ENCODE results near the gene SCARF2. TPM values are rescaled to one million over a fixed set of nuclear protein-coding genes. Genes with fewer than 3 reads are reported as not detected.

SCARF2 gene
- polyA plus RNA-seq, 1 donor from 2014 or later: 0.16 TPM

GRCh38 chr22:20430101-20430719 is 7.4 kb downstream of the SCARF2 start:
- Mint-ChIP-seq H3K27me3 (peaks cover 37% of the 10 kb centered on the region), H3K27ac (no peak overlapping the region)

GRCh38 chr22:20429254-20430100 is 8.1 kb downstream of the SCARF2 start:
- H3K4me1 Mint-ChIP-seq: peaks cover 7 to 9% (median 9%) of the 10 kb centered on the region in 3 donors
- peaks cover 2% of the 10 kb centered on the region for H3K36me3 Mint-ChIP-seq
- no peaks in the 10 kb centered on the region for H3K9me3 Mint-ChIP-seq
- peak overlapping the region; percentile 81 to 94 (median 88) for H3K4me3 Mint-ChIP-seq
- peaks cover 36% of the 10 kb centered on the region for H3K27me3 Mint-ChIP-seq
- H3K27ac Mint-ChIP-seq: peak overlapping the region in 2 of 3 donors; percentile 59 to 80

More at GRCh38 chr22:20430101-20430719, 7.4 kb downstream of the SCARF2 start:
- Mint-ChIP-seq H3K4me3 (peak overlapping the region; percentile 81 to 94 (median 85)), H3K9me3 (no peaks in the 10 kb centered on the region), H3K4me1 (peaks cover 9 to 10% (median 9%) of the 10 kb centered on the region in 3 donors), H3K36me3 (peaks cover 2% of the 10 kb centered on the region)

GRCh38 chr22:20428496-20429253 is 8.9 kb downstream of the SCARF2 start:
- peaks cover 2% of the 10 kb centered on the region for H3K36me3 Mint-ChIP-seq
- H3K4me1 Mint-ChIP-seq: peaks cover 5 to 9% (median 7%) of the 10 kb centered on the region in 3 donors
- no peaks in the 10 kb centered on the region for H3K9me3 Mint-ChIP-seq
- H3K27me3 Mint-ChIP-seq: peaks cover 32% of the 10 kb centered on the region
- H3K4me3 Mint-ChIP-seq: peak overlapping the region; percentile 81 to 94 (median 88)
- peak overlapping the region in 2 of 3 donors; percentile 59 to 80 for H3K27ac Mint-ChIP-seq

GRCh38 chr22:20427945-20428417 is 9.6 kb downstream of the SCARF2 start:
- H3K27ac Mint-ChIP-seq: no peak overlapping the region
- peaks cover 2% of the 10 kb centered on the region for H3K36me3 Mint-ChIP-seq
- peaks cover 5 to 9% (median 7%) of the 10 kb centered on the region in 3 donors for H3K4me1 Mint-ChIP-seq
- H3K9me3 Mint-ChIP-seq: no peaks in the 10 kb centered on the region
- peak overlapping the region in 1 of 4 donors; percentile 29 for H3K4me3 Mint-ChIP-seq
- H3K27me3 Mint-ChIP-seq: peaks cover 32% of the 10 kb centered on the region

GRCh38 chr22:20427104-20427944 is 10.3 kb downstream of the SCARF2 start:
- peak overlapping the region in 2 of 4 donors; percentile 29 to 52 for H3K4me3 Mint-ChIP-seq
- no peaks in the 10 kb centered on the region for H3K9me3 Mint-ChIP-seq
- peaks cover 5 to 9% (median 5%) of the 10 kb centered on the region in 3 donors for H3K4me1 Mint-ChIP-seq
- H3K27ac Mint-ChIP-seq: peak overlapping the region in 1 of 3 donors; percentile 62
- peaks cover 2% of the 10 kb centered on the region for H3K36me3 Mint-ChIP-seq
- H3K27me3 Mint-ChIP-seq: peaks cover 26% of the 10 kb centered on the region

- peaks cover 5 to 9% (median 5%) of the 10 kb centered on the region in 3 donors for H3K4me1 Mint-ChIP-seq
- peaks cover 2% of the 10 kb centered on the region for H3K36me3 Mint-ChIP-seq
- peaks cover 23% of the 10 kb centered on the region for H3K27me3 Mint-ChIP-seq
- H3K4me3 Mint-ChIP-seq: peak overlapping the region in 1 of 4 donors; percentile 74
- peak overlapping the region in 1 of 3 donors; percentile 62 for H3K27ac Mint-ChIP-seq
- H3K9me3 Mint-ChIP-seq: no peaks in the 10 kb centered on the region
These were observed 11.4 kb downstream of the SCARF2 start for GRCh38 chr22:20426259-20426615.

- H3K4me3 Mint-ChIP-seq: no peak overlapping the region
- no peak overlapping the region for H3K27ac Mint-ChIP-seq
- peaks cover 23% of the 10 kb centered on the region for H3K27me3 Mint-ChIP-seq
- no peaks in the 10 kb centered on the region for H3K9me3 Mint-ChIP-seq
- peaks cover 2% of the 10 kb centered on the region for H3K36me3 Mint-ChIP-seq
- H3K4me1 Mint-ChIP-seq: peaks cover 5 to 9% (median 5%) of the 10 kb centered on the region in 3 donors
These were observed 11.9 kb downstream of the SCARF2 start for GRCh38 chr22:20425566-20426258.

- Mint-ChIP-seq H3K27me3 (peaks cover 19% of the 10 kb centered on the region), H3K36me3 (peaks cover 2% of the 10 kb centered on the region), H3K9me3 (no peaks in the 10 kb centered on the region), H3K4me3 (peak overlapping the region in 2 of 4 donors; percentile 70 to 77), H3K27ac (no peak overlapping the region), H3K4me1 (peaks cover 5 to 6% (median 5%) of the 10 kb centered on the region in 3 donors)
These were observed 12.6 kb downstream of the SCARF2 start for GRCh38 chr22:20424932-20425565.

- H3K9me3 Mint-ChIP-seq: no peaks in the 10 kb centered on the region
- H3K27me3 Mint-ChIP-seq: peaks cover 19% of the 10 kb centered on the region
- peak overlapping the region in 1 of 4 donors; percentile 46 for H3K4me3 Mint-ChIP-seq
- H3K36me3 Mint-ChIP-seq: peaks cover 2% of the 10 kb centered on the region
- peaks cover 5 to 6% (median 5%) of the 10 kb centered on the region in 3 donors for H3K4me1 Mint-ChIP-seq
- H3K27ac Mint-ChIP-seq: no peak overlapping the region
These were observed 13.1 kb downstream of the SCARF2 start for GRCh38 chr22:20424568-20424931.

- H3K4me3 Mint-ChIP-seq: peak overlapping the region in 2 of 4 donors; percentile 46 to 74
- H3K9me3 Mint-ChIP-seq: no peaks in the 10 kb centered on the region
- peaks cover 18% of the 10 kb centered on the region for H3K27me3 Mint-ChIP-seq
- H3K36me3 Mint-ChIP-seq: peaks cover 2% of the 10 kb centered on the region
- peaks cover 2 to 5% (median 4%) of the 10 kb centered on the region in 3 donors for H3K4me1 Mint-ChIP-seq
- no peak overlapping the region for H3K27ac Mint-ChIP-seq
These were observed 13.6 kb downstream of the SCARF2 start for GRCh38 chr22:20423906-20424551.

- H3K4me3 Mint-ChIP-seq: peak overlapping the region in 1 of 4 donors; percentile 74
- peaks cover 0 to 2% (median 2%) of the 10 kb centered on the region in 3 donors for H3K4me1 Mint-ChIP-seq
- H3K27me3 Mint-ChIP-seq: peaks cover 18% of the 10 kb centered on the region
- H3K27ac Mint-ChIP-seq: no peak overlapping the region
- H3K36me3 Mint-ChIP-seq: peaks cover 2% of the 10 kb centered on the region
- no peaks in the 10 kb centered on the region for H3K9me3 Mint-ChIP-seq
These were observed 14.4 kb downstream of the SCARF2 start for GRCh38 chr22:20423008-20423905.
